H1 (cell line): ENCODE data around the gene MFAP1. TPM values are rescaled to one million over a fixed set of nuclear protein-coding genes. Genes with fewer than 3 reads are reported as not detected.

ENCODE experiments used
- CTCF ChIA-PET: fragments of 300-600 bp; sonication (Branson Sonifier 250); formaldehyde crosslinking; loops from one replicate; lab custom pipeline; 2021; ENCODE audit not compliant: partially characterized antibody; lab: Charles Lee
- POLR2A ChIA-PET: fragments of 300-600 bp; sonication (Branson Sonifier 250); formaldehyde crosslinking; loops from one replicate; lab custom pipeline; 2021; ENCODE audit warnings: inconsistent platforms; ENCODE audit not compliant: partially characterized antibody; lab: Charles Lee
- DNase-seq, 2 experiments: peaks; one replicate each; pipeline versions ENCODE4 v3.0.0 to v3.0.0-alpha.2; 2010 to 2022; ENCODE audit warnings: low spot score in 2 of 2, low read depth in 1 of 2, mixed read lengths in 1 of 2
- FAIRE-seq: peaks from 2 replicates; lab custom pipeline; 2011; peaks lifted over from hg19 to GRCh38; lab: Jason Lieb, UNC
- H2AFZ ChIP-seq: 2 replicates; pipeline ENCODE4 v1.8.1; 2012; ENCODE audit warnings: low read length, inconsistent platforms
- H2AK5ac ChIP-seq: 2 replicates; pipeline ENCODE4 v1.6.1; 2013; ENCODE audit warnings: low read depth, low read length
- H2BK120ac ChIP-seq: replicated peaks from 2 replicates; pipeline ENCODE3; 2013; ENCODE audit warnings: low read depth, low read length, inconsistent platforms
- H2BK12ac ChIP-seq: 2 replicates; pipeline ENCODE4 v1.6.1; 2013; ENCODE audit warnings: low read depth, low read length
- H2BK15ac ChIP-seq: 2 replicates; pipeline ENCODE4 v1.6.1; 2013; ENCODE audit warnings: low read length
- H2BK20ac ChIP-seq: 2 replicates; pipeline ENCODE4 v1.6.1; 2013; ENCODE audit warnings: low read length
- H2BK5ac ChIP-seq: 2 replicates; pipeline ENCODE4 v1.6.1; 2013; ENCODE audit warnings: low read depth, low read length
- H3K14ac ChIP-seq: 2 replicates; pipeline ENCODE4 v1.6.1; 2013; ENCODE audit warnings: inconsistent platforms; ENCODE audit not compliant: insufficient read length
- H3K18ac ChIP-seq: 2 replicates; pipeline ENCODE4 v1.6.1; 2013; ENCODE audit warnings: low read length; ENCODE audit errors: extremely low read depth
- H3K23ac ChIP-seq: 2 replicates; pipeline ENCODE4 v1.6.1; 2013; ENCODE audit warnings: inconsistent platforms; ENCODE audit not compliant: insufficient read length
- H3K23me2 ChIP-seq: 2 replicates; pipeline ENCODE4 v1.6.1; 2013; ENCODE audit warnings: low read depth, low read length
- H3K27ac ChIP-seq: 2 replicates; pipeline ENCODE4 v1.6.1; 2011; ENCODE audit warnings: low read depth, low read length, inconsistent platforms
- H3K27me3 ChIP-seq, 4 experiments: replicated peaks in 1 of 4; 1 replicate in 1 of 4; 2 replicates in 3 of 4; pipeline versions ENCODE4 v1.6.1 to v1.8.1; 2011 to 2013; ENCODE audit warnings: low read length in 3 of 4, mild to moderate bottlenecking in 3 of 4, inconsistent platforms in 2 of 4, mixed read lengths in 2 of 4, moderate library complexity in 1 of 4; ENCODE audit not compliant: control insufficient read depth in 3 of 4, insufficient read depth in 3 of 4; ENCODE audit errors: extremely low read depth in 1 of 4
- H3K36me3 ChIP-seq, 4 experiments: 2 replicates each; pipeline versions ENCODE4 v1.6.1 to v1.8.1; 2011 to 2013; ENCODE audit warnings: mild to moderate bottlenecking in 4 of 4, low read length in 3 of 4, moderate library complexity in 2 of 4, control low read depth in 1 of 4, inconsistent platforms in 1 of 4; ENCODE audit not compliant: insufficient read depth in 4 of 4, control insufficient read depth in 2 of 4
- H3K4ac ChIP-seq: replicated peaks from 2 replicates; pipeline ENCODE3; 2013; ENCODE audit warnings: low read length, low read depth, mixed read lengths, inconsistent platforms; ENCODE audit not compliant: insufficient read length
- H3K4me1 ChIP-seq, 4 experiments: replicated peaks in 1 of 4; 1 replicate in 1 of 4; 2 replicates in 3 of 4; pipeline versions ENCODE4 v1.6.1 to v1.8.1; 2011 to 2013; ENCODE audit warnings: low read length in 3 of 4, inconsistent platforms in 2 of 4, mixed read lengths in 1 of 4; ENCODE audit not compliant: insufficient read depth in 4 of 4, control insufficient read depth in 3 of 4
- H3K4me2 ChIP-seq, 2 experiments: 2 replicates each; pipeline versions ENCODE4 v1.6.1 to v1.8.1; 2011 to 2013; ENCODE audit warnings: low read depth in 2 of 2, low read length in 2 of 2, control low read depth in 1 of 2, inconsistent platforms in 1 of 2, mild to moderate bottlenecking in 1 of 2; ENCODE audit not compliant: insufficient read depth in 1 of 2
- H3K4me3 ChIP-seq, 4 experiments: fragments of 200-600, 300-600 bp in 1 of 4; sonication (generic), shearing (Covaris generic), sonication (Bioruptor Twin) in 1 of 4; 2 replicates each; pipeline versions ENCODE4 v1.5.1 to v1.8.1; 2011 to 2016; ENCODE audit warnings: low read length in 4 of 4, low read depth in 3 of 4, control low read depth in 2 of 4, inconsistent platforms in 2 of 4, mild to moderate bottlenecking in 2 of 4, mixed read lengths in 1 of 4, moderate library complexity in 1 of 4; ENCODE audit not compliant: insufficient read depth in 2 of 4; ENCODE audit errors: extremely low read depth in 1 of 4
- H3K56ac ChIP-seq: replicated peaks from 2 replicates; pipeline ENCODE3; 2013; ENCODE audit warnings: low read depth, mild to moderate bottlenecking, mixed read lengths, low read length, inconsistent platforms; ENCODE audit not compliant: insufficient read length
- H3K79me1 ChIP-seq: 2 replicates; pipeline ENCODE4 v1.6.1; 2013; ENCODE audit warnings: low read depth, low read length, control low read depth
- H3K79me2 ChIP-seq, 2 experiments: 2 replicates each; pipeline versions ENCODE4 v1.6.1 to v1.8.1; 2012 to 2013; ENCODE audit warnings: low read length in 2 of 2, mild to moderate bottlenecking in 2 of 2, inconsistent platforms in 1 of 2; ENCODE audit not compliant: insufficient read depth in 2 of 2, control insufficient read depth in 1 of 2
- H3K9ac ChIP-seq, 4 experiments: replicated peaks in 1 of 4; 1 replicate in 1 of 4; 2 replicates in 3 of 4; pipeline versions ENCODE4 v1.6.1 to v1.8.1; 2011 to 2013; ENCODE audit warnings: low read depth in 3 of 4, low read length in 3 of 4, control low read depth in 2 of 4, mild to moderate bottlenecking in 2 of 4, moderate library complexity in 2 of 4, inconsistent platforms in 1 of 4; ENCODE audit errors: extremely low read depth in 1 of 4
- H3K9me3 ChIP-seq, 2 experiments: 2 replicates each; pipeline versions ENCODE4 v1.6.1 to v1.8.1; 2012 to 2013; ENCODE audit warnings: mild to moderate bottlenecking in 2 of 2, moderate library complexity in 2 of 2, control low read depth in 1 of 2, inconsistent platforms in 1 of 2, low read depth in 1 of 2, low read length in 1 of 2, mixed read lengths in 1 of 2; ENCODE audit not compliant: insufficient read depth in 2 of 2
- H4K20me1 ChIP-seq, 2 experiments: replicated peaks in 1 of 2; 2 replicates each; pipeline versions ENCODE3 to v1.8.1; 2011 to 2013; ENCODE audit warnings: inconsistent platforms in 2 of 2, low read length in 2 of 2, mild to moderate bottlenecking in 1 of 2; ENCODE audit not compliant: insufficient read depth in 2 of 2, control insufficient read depth in 1 of 2
- H4K5ac ChIP-seq: 2 replicates; pipeline ENCODE4 v1.6.1; 2013; ENCODE audit warnings: low read length, low read depth, mixed read lengths, inconsistent platforms; ENCODE audit not compliant: insufficient read length
- H4K8ac ChIP-seq: 2 replicates; pipeline ENCODE4 v1.8.0; 2013; ENCODE audit warnings: mild to moderate bottlenecking, moderate library complexity, low read length, inconsistent platforms; ENCODE audit not compliant: insufficient read depth; ENCODE audit errors: extremely low read depth
- H4K91ac ChIP-seq: replicated peaks from 2 replicates; pipeline ENCODE3; 2013; ENCODE audit warnings: low read length, mixed read lengths, inconsistent platforms; ENCODE audit not compliant: insufficient read length
- ASH2L ChIP-seq: fragments of 200-600, 300-600 bp; sonication (generic); IDR thresholded peaks from one replicate; pipeline ENCODE4 v1.7.1; 2017; ENCODE audit warnings: low read length
- GABPA ChIP-seq: IDR thresholded peaks from 2 replicates; pipeline ENCODE4 v1.6.1; 2011; ENCODE audit warnings: mild to moderate bottlenecking, low read length, moderate library complexity, borderline replicate concordance; ENCODE audit not compliant: insufficient read depth
- RBBP5 ChIP-seq: IDR thresholded peaks from 2 replicates; pipeline ENCODE4 v1.7.1; 2012; ENCODE audit warnings: low read depth, mild to moderate bottlenecking, inconsistent platforms, low read length, moderate library complexity, borderline replicate concordance
- SP2 ChIP-seq: IDR thresholded peaks from 2 replicates; pipeline ENCODE4 v1.6.1; 2012; ENCODE audit warnings: mild to moderate bottlenecking, low read length, inconsistent platforms
- WGBS, 2 experiments: shearing (Covaris generic) in 1 of 2; methylation state at CpG; one replicate each; pipeline versions ENCODE4 v1.1.6 to v1.1.7; 2013 to 2015; ENCODE audit warnings: low lambda C conversion rate in 2 of 2, mixed read lengths in 2 of 2, inconsistent platforms in 1 of 2, low coverage in 1 of 2, missing lambda C conversion rate in 1 of 2; ENCODE audit not compliant: insufficient replicate concordance in 2 of 2, insufficient coverage in 1 of 2, insufficient read length in 1 of 2; ENCODE audit errors: extremely low coverage in 1 of 2, missing lambda C conversion rate in 1 of 2; 5-methylcytosine and 5-hydroxymethylcytosine counted together
- polyA plus RNA-seq, 7 experiments: library from polyadenylated mRNA; depleted of rRNA in 3 of 7; stranded (reverse) in 5 of 7; unstranded in 2 of 7; fragments of >200 nt in 5 of 7; fragments of 200-250 nt in 2 of 7; gene quantifications; 1 replicate in 5 of 7; 2 replicates in 1 of 7; 4 replicates in 1 of 7; pipeline versions ENCODE4 v1.2.1 to v1.2.3, GENCODE V29; 2011 to 2013; ENCODE audit warnings: missing spikeins in 2 of 7, mixed read lengths in 2 of 7
- total RNA-seq: library from RNA; stranded (reverse); fragmentation: NEBNext Ultra II Directional; extraction: Animal tissue kit (Norgen Biotek cat#: 25700); gene quantifications from 2 replicates; pipeline ENCODE4 v1.2.1, GENCODE V29; 2021

MFAP1 gene
- total and polyA plus RNA-seq, 2 of the 8 experiments (the other 6 are each of a cell fraction or from before 2014, with no cell fraction given): 23.6 to 36.7 TPM

GRCh38 chr15:43808960-43809678, 15.4 kb downstream of the MFAP1 start:
- H3K18ac ChIP-seq: no peak overlapping the region
- H3K56ac ChIP-seq: no peak overlapping the region
- no peak overlapping the region for H3K23ac ChIP-seq
- H4K91ac ChIP-seq: no peak overlapping the region
- POLR2A ChIA-PET: interaction anchor here (1.1 to 6.5 kb wide), 3 partner anchors 10 to 18 kb away, joined by 3 to 71 read pairs (median 4); partner anchors contain the start of genes HYPK and SERINC4
- H2AFZ ChIP-seq: no peak overlapping the region
- no peaks in the 10 kb centered on the region for H3K79me1 ChIP-seq
- no peak overlapping the region for H3K4ac ChIP-seq
- 98% methylated on average over 6 of the region's 6 CpGs; no CpG with 5 or more reads in 1 of the 2 experiments for WGBS, 2 experiments
- no peaks in the 10 kb centered on the region for H3K79me2 ChIP-seq
- H4K8ac ChIP-seq: no peak overlapping the region
- H3K27me3 ChIP-seq: peaks cover 0 to 1% (median 0%) of the 10 kb centered on the region in 4 experiments; a peak in 1 of 7 replicates
- no peak overlapping the region for H3K4me3 ChIP-seq
- H2BK120ac ChIP-seq: no peak overlapping the region
- no peak overlapping the region for H2BK20ac ChIP-seq
- H2BK15ac ChIP-seq: no peak overlapping the region
- peaks cover 28 to 92% (median 68%) of the 10 kb centered on the region in 4 experiments for H3K36me3 ChIP-seq
- H4K5ac ChIP-seq: no peak overlapping the region
- no peaks in the 10 kb centered on the region for H3K9me3 ChIP-seq
- peaks cover 0 to 1% of the 10 kb centered on the region in 2 experiments for H4K20me1 ChIP-seq
- no peak overlapping the region for H2BK12ac ChIP-seq
- DNase-seq: no peak
- H3K27ac ChIP-seq: no peak overlapping the region
- H3K9ac ChIP-seq: no peak overlapping the region
- no peak overlapping the region for H3K4me2 ChIP-seq
- no peaks in the 10 kb centered on the region for H3K23me2 ChIP-seq
- H2AK5ac ChIP-seq: no peak overlapping the region
- no peak for FAIRE-seq
- CTCF ChIA-PET: interaction anchor here (0.6 to 1.3 kb wide), 4 partner anchors 39 to 493 kb away, joined by 3 to 4 read pairs (median 4); no protein-coding TSS in a partner anchor
- no peaks in the 10 kb centered on the region for H3K4me1 ChIP-seq
- H2BK5ac ChIP-seq: no peak overlapping the region
- H3K14ac ChIP-seq: no peak overlapping the region
- TF ChIP-seq ASH2L: no peak
- no peak for TF ChIP-seq GABPA
- no peak for TF ChIP-seq SP2
- TF ChIP-seq RBBP5: no peak
